Measurements from ENCODE around the gene BRD4.

DNA sequence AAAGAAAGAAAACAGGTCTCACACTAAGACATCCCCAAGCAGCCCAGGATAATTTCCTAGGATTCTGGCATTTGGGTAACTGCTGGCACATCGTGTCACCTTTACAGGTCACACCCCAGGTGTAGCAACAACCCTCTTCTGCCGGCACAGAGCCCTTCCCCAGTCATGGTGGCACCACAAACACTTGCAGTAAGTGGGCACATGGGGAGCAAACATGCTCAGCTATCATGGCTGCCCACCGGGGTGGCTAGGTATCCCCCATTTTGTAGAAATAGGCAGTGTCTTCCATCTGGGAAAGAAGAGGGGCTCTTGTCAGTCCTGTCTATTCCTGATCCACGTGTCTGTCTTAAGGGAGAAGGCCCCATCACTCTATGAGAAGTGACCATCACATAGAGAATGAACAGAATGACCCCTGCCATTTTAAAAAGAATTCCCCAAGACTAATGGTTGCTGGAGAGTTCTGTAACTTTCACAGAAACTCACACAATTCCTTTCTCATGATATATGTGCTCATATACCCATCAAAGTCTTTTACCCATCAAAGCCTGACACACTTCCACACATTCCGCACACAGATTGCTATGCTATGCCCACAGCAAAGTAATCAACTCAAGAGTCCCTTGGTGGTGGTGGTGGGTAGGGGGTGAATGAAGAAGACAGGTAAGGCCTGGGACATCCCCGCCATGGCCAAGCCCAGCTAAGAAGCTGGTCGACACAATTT lies 33.3 kb downstream of the BRD4 start:
- TF ChIP-seq, protein P1, sequence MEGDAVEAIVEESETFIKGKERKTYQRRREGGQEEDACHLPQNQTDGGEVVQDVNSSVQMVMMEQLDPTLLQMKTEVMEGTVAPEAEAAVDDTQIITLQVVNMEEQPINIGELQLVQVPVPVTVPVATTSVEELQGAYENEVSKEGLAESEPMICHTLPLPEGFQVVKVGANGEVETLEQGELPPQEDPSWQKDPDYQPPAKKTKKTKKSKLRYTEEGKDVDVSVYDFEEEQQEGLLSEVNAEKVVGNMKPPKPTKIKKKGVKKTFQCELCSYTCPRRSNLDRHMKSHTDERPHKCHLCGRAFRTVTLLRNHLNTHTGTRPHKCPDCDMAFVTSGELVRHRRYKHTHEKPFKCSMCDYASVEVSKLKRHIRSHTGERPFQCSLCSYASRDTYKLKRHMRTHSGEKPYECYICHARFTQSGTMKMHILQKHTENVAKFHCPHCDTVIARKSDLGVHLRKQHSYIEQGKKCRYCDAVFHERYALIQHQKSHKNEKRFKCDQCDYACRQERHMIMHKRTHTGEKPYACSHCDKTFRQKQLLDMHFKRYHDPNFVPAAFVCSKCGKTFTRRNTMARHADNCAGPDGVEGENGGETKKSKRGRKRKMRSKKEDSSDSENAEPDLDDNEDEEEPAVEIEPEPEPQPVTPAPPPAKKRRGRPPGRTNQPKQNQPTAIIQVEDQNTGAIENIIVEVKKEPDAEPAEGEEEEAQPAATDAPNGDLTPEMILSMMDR (IDR thresholded peaks at IDR 0.05): no peak
- TF ChIP-seq POLR2A (IDR thresholded peaks at IDR 0.05): no peak
